Measurements from ENCODE around the gene ANXA10.
"Not testable (repeated sequence)": the region's sequence is repeated elsewhere in the genome, so short reads cannot be mapped to it uniquely, and the experiment has no call there.

ANXA10 gene

GRCh38 chr4:168118116-168118655 is 25.8 kb downstream of the ANXA10 start:
- no peak for DNase-seq (ENCODE audit: low spot score)

- DNase-seq (ENCODE audit: low spot score) = no peak
These were observed 26.8 kb downstream of the ANXA10 start for GRCh38 chr4:168119100-168119499.

GRCh38 chr4:168119890-168120289 is 27.6 kb downstream of the ANXA10 start:
- no peak for DNase-seq (ENCODE audit: low spot score)

- no peak for DNase-seq (ENCODE audit: low spot score)
These were observed 28.5 kb downstream of the ANXA10 start for GRCh38 chr4:168120811-168121210.

- DNase-seq (ENCODE audit: low spot score) = no peak
These were observed 31.8 kb downstream of the ANXA10 start for GRCh38 chr4:168124008-168124641.

DNA sequence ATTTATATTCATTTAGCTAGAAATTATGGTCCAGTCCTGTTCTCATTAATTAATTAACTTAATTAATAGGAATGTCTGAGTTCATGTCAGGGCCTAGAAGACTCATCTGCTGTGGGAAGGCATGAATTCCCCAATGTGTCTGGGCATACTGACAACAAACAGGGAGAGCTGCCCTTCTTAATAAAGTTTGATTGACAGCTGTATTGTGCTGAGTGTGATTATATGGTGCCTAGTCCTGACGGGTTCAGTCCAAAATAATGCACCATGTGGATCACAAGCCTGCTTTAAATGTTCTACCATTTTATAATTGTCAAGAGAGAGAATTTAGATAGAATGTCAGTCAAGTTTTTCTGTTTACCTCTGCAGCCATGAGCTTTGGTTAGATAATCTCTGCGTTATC is 34.6 kb downstream of the ANXA10 start:
- DNase-seq (ENCODE audit: low spot score) = no peak

- DNase-seq (ENCODE audit: low spot score) = no peak
These were observed 36.3 kb downstream of the ANXA10 start for GRCh38 chr4:168128601-168129000.

GRCh38 chr4:168129046-168129772 is 36.9 kb downstream of the ANXA10 start:
- no peak for DNase-seq (ENCODE audit: low spot score)

- DNase-seq (ENCODE audit: low spot score) = no peak
These were observed 37.5 kb downstream of the ANXA10 start for GRCh38 chr4:168129802-168130201.

DNA sequence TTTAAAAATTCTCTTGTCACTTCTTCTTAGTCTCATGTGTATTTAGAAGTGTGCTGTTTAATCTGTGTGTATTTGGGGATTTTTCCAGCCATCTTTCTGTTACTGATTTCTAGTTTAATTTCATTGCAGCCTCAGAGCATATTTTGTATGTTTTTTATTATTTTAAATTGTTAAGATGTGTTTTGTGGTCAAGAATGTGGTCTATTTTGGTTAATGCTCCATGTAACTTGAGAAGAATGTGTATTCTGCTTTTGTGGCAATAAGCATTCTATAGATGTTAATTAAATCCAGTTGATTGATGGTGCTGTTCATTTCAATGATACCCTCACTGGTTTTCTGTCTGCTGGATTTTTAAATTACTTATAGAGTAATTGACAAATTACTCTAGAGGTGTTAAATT is 38.9 kb downstream of the ANXA10 start:
- no peak for DNase-seq (ENCODE audit: low spot score)

DNA sequence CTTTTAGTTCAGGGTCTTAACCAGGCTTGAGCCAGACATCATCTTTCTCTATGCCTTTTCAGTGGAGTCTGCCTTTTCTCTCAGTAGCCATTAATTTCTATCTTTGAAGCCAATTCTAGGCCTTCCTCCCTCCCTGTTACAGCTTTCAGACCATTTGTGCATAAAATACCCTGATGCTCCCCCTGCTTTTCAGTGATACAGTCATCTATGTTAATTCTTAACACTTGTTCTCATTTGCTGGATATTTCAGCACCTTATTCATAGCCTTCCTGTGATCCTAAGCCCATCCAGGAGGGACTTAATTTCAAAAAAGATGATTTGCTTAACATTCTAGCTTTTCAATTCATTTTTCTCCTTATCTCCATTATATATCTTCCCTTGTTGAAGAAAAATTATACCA is 42.3 kb downstream of the ANXA10 start:
- DNase-seq (ENCODE audit: low spot score) = no peak

- DNase-seq (ENCODE audit: low spot score) = not testable (repeated sequence)
These were observed 43.5 kb downstream of the ANXA10 start for GRCh38 chr4:168135860-168136259.

DNA sequence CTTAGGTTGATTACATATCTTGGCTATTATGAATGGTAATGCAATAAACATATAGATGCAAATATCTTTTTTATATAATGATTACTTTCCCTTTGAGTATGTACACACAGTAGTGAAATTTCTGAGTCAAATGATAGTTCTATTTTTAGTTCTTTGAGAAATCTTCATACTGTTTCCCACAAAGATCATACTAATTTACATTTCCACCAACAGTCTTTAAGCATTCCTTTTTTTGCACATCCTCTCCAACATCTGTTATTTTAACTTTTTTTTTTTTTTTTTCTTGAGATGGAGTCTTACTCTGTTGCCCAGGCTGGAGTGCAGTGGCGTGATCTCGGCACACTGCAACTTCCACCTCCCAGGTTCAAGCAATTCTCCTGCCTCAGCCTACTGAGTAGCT is 45.4 kb downstream of the ANXA10 start:
- not testable (repeated sequence) for DNase-seq (ENCODE audit: low spot score)

DNA sequence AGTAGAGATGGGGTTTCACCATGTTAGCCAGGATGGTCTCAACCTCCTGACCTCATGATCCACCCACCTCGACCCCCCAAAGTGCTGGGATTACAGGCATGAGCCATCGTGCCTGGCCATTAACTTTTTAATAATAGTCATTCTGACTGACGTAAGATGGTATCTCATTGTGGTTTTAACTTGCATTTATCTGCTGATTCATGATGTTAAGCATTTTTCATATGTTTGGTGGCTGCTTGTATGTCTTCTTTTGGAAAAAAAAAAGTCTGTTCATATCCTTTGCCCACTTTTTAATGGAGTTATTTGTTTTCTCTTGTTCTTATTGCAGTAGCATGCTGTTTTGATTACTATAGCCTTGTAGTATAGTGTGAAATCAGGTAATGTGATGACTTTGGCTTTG is 45.8 kb downstream of the ANXA10 start:
- DNase-seq (ENCODE audit: low spot score) = no peak

DNA sequence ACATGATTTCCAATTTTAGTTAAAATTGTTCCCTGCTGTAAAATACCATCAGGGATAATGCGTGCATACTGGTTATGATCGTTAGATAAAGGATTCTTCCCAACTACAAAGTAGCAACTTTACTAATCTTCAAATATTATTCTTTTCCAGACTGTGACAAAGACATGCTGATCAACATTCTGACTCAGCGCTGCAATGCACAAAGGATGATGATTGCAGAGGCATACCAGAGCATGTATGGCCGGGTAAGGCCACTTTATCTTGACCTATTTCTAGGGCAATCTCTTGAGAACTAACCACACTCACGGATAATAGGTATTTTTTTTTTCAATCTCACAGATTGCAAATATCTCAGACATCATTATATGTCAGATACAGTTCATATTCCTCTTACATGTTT is 47.0 kb downstream of the ANXA10 start:
- no peak for DNase-seq (ENCODE audit: low spot score)

GRCh38 chr4:168141733-168142132 is 49.4 kb downstream of the ANXA10 start:
- DNase-seq (ENCODE audit: low spot score) = no peak

DNA sequence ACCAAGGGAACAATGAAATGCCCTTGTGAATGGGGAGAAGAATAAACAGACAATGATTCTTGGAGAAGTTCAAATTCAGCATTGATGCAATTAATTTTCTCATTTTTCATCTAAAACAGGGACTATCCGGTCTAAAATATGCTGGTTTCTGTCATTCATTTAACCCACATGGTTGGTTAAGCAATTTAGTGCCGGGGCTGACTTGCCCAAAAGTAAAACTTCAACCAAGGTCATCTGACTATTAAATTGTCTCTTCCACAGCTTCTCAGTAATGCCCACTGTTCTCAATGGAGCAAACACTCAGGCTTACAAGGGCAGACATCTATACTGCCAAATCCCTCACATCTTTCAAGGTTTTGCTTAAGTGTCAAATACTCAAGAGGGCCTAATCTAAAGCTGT is 51.3 kb downstream of the ANXA10 start:
- no peak for DNase-seq (ENCODE audit: low spot score)

- no peak for DNase-seq (ENCODE audit: low spot score)
These were observed 58.2 kb downstream of the ANXA10 start for GRCh38 chr4:168150420-168151050.

DNA sequence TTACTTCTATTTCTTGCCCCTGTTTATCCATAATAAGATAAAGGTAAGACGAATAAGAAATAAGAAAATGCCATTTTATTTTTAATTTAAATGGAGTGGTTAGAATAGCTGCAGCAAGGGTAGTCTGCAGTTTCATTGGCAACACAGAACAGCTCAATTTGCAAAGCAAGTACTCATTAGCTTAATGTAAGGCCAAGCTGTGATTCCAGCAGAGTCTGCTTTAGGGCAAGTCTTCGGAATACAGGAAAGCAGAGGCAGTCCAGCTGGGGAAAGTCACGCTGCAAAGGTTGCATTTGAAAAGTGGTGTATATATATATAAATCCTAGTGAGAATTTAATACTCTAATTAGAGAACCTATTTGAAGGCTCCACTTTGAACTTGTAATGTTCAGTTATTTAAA is 59.0 kb downstream of the ANXA10 start:
- DNase-seq (ENCODE audit: low spot score) = no peak

DNA sequence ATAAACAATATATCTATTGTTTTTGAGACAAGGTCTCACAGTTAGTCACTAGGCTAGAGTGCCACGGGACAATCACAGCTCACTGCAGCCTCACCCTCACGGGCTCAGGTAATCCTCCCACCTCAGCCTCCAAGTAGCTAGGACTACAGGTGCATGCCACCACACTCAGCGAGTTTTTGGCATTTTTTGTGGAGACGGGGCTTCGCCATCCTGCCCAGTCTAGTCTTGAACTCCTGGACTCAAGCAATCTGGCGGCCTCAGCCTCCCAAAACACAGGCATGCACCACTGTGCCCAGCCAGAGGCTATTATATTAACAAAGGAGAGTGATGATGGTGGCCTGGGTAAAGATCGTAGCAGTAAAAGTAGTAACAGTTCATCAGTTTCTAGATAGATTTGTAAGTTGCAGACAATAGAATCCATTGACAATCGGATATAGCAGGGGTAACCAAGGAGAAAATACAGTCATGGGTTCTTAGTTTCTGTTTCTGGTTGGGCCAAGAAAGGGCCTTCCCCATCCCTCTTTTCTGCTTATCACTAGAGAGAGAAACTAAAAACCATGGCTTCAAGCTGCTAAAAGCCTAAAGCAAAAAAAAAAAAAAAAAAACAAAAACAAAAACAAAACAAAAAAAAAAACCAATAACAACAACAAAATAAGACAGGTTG is 60.6 kb downstream of the ANXA10 start:
- no peak for DNase-seq (ENCODE audit: low spot score)

DNA sequence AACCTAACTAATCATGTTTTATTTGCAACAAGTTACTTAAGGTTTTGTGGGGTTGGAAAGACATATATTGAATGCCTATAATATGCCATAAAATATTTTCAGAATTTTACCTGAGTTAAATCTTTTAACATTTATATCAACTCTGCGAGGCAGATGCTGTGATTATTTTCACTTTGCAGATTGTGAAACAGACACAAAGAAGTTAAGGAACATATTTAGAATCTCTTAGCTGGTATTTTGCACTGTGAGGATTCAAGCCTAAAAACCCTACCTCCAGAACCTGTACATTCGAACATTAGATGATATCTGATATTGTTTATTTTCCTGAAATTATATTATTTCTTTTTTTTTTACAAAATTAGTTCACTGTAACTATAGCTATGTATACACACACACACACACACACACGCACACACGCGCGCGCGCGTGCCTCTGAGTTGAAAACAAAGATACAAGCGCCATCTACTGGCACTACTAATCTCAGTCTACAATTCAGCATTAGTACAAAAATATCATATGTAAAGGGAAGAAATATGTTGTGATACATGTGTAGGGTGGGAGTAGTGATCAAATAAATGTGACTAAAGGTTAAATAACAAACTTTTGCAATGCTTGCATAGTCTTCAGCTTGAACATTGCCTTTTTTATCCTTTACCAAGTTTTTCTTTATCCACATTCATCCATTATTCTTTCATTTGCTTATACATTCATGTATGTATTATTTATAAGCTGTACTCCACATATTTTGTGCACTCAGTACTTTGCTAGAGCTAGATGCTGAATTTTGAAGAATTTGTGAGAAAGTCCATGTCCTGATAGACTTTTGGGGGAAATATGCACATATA is 61.5 kb downstream of the ANXA10 start:
- DNase-seq (ENCODE audit: low spot score) = peak; percentile 65
